GM06990 (cell line): ENCODE measurements around the gene UBA52.

ENCODE experiments used
- DNase-seq: peaks from one replicate; pipeline ENCODE4 v3.0.0-alpha.2; 2011; ENCODE audit not compliant: insufficient read length; ENCODE audit errors: extremely low read depth
- H3K27me3 ChIP-seq: replicated peaks from 2 replicates; pipeline ENCODE4 v1.6.0; 2011; ENCODE audit warnings: low read length; ENCODE audit not compliant: control insufficient read depth, insufficient read depth
- H3K36me3 ChIP-seq: 2 replicates; pipeline ENCODE4 v1.5.1; 2011; ENCODE audit warnings: low read length; ENCODE audit not compliant: control insufficient read depth, insufficient read depth
- H3K4me3 ChIP-seq: replicated peaks from 2 replicates; pipeline ENCODE4 v1.5.1; 2011; ENCODE audit warnings: low read depth, mild to moderate bottlenecking, control low read depth, low read length
- CTCF ChIP-seq: IDR thresholded peaks from 2 replicates; pipeline ENCODE4 v1.5.1; 2011; ENCODE audit warnings: low read length, control low read depth, mild to moderate bottlenecking, inconsistent platforms; ENCODE audit not compliant: insufficient read depth, poor library complexity, severe bottlenecking

The UBA52 gene

GRCh38 chr19:18607226-18608101, 35.8 kb downstream of the UBA52 start:
- H3K27me3 ChIP-seq = peaks cover 13% of the 10 kb centered on the region
- H3K36me3 ChIP-seq = no peaks in the 10 kb centered on the region
- DNase-seq = no peak
- H3K4me3 ChIP-seq = no peak overlapping the region
- no peak for TF ChIP-seq CTCF

GRCh38 chr19:18608102-18608804, 36.6 kb downstream of the UBA52 start:
- no peak for DNase-seq
- no peak for TF ChIP-seq CTCF
- Histone ChIP-seq H3K27me3 (peaks cover 13% of the 10 kb centered on the region), H3K36me3 (no peaks in the 10 kb centered on the region), H3K4me3 (no peak overlapping the region)

- Histone ChIP-seq H3K4me3 (no peak overlapping the region), H3K27me3 (peaks cover 13% of the 10 kb centered on the region), H3K36me3 (no peaks in the 10 kb centered on the region)
- no peak for TF ChIP-seq CTCF
- DNase-seq = no peak
Measured at GRCh38 chr19:18608805-18609716, 37.4 kb downstream of the UBA52 start.

- H3K4me3 ChIP-seq = no peak overlapping the region
- DNase-seq = no peak
- H3K27me3 ChIP-seq = peaks cover 15% of the 10 kb centered on the region
- no peaks in the 10 kb centered on the region for H3K36me3 ChIP-seq
- no peak for TF ChIP-seq CTCF
Measured at GRCh38 chr19:18609717-18610051, 38.0 kb downstream of the UBA52 start.

- peaks cover 14% of the 10 kb centered on the region for H3K27me3 ChIP-seq
- no peaks in the 10 kb centered on the region for H3K36me3 ChIP-seq
- no peak for TF ChIP-seq CTCF
- no peak overlapping the region for H3K4me3 ChIP-seq
- DNase-seq = no peak
Measured at GRCh38 chr19:18610245-18610555, 38.5 kb downstream of the UBA52 start.
